ENCODE measurements around the gene MAP3K5. TPM values are rescaled to one million over a fixed set of nuclear protein-coding genes. Genes with fewer than 3 reads are reported as not detected.

MAP3K5 gene
- total RNA-seq, 1 experiment from 2014 or later = 8.1 TPM

GRCh38 chr6:136655239-136656014 lies 136.8 kb downstream of the MAP3K5 start:
- TF ChIP-seq TCF7L2 (IDR thresholded peaks at IDR 0.05; ENCODE audit: low read depth, low read length) (no peak), SIN3A (IDR thresholded peaks at IDR 0.05; ENCODE audit: borderline replicate concordance, insufficient read depth, low read depth, low read length) (no peak), POLR2AphosphoS5 (IDR thresholded peaks at IDR 0.05; ENCODE audit: low read depth, low read length) (no peak), CTCF (IDR thresholded peaks at IDR 0.05) (no peak), REST (IDR thresholded peaks at IDR 0.05; ENCODE audit: insufficient read depth in 1 of 2, low read depth in 2 of 2, low read length in 1 of 2) (no peak)
- ATAC-seq = no peak
- Histone ChIP-seq H3K36me3 (ENCODE audit: control insufficient read depth, insufficient read depth, low read length) (no peaks in the 10 kb centered on the region), H3K27ac (ENCODE audit: low read length) (no peak overlapping the region), H3K9me3 (ENCODE audit: control insufficient read depth, insufficient read depth, low read depth, low read length) (no peaks in the 10 kb centered on the region), H3K27me3 (ENCODE audit: control insufficient read depth, insufficient read depth, low read length) (no peaks in the 10 kb centered on the region), H3K4me3 (ENCODE audit: low read depth in 2 of 2, low read length in 2 of 2) (no peak overlapping the region), H3K4me1 (ENCODE audit: control insufficient read depth, insufficient read depth, low read length) (no peaks in the 10 kb centered on the region)
- ChIA-PET POLR2A (interaction anchor here (0.6 kb wide), 1 partner anchor 386 kb away, joined by 3 read pairs; no protein-coding TSS in a partner anchor), CTCF (interaction anchor here (0.8 kb wide), 1 partner anchor 317 kb away, joined by 4 read pairs; no protein-coding TSS in a partner anchor)
- no TSS peak for BruUV-seq (replicated peaks)
- no peak for DNase-seq (ENCODE audit: low read depth, low spot score)
- intact Hi-C loops (cut with micrococcal nuclease; ENCODE audit: unreplicated experiment) = no loop called here
- in situ Hi-C loops (cut with HindIII; ENCODE audit: low pct_unique_long_range_greater_than_20kb, low sequenced_read_pairs) = no loop called here

GRCh38 chr6:136654086-136654485 lies 138.2 kb downstream of the MAP3K5 start:
- CTCF ChIA-PET = no interaction called here
- H3K27me3 ChIP-seq (ENCODE audit: control insufficient read depth, insufficient read depth, low read length) = no peaks in the 10 kb centered on the region
- no peak overlapping the region for H3K27ac ChIP-seq (ENCODE audit: low read length)
- no peaks in the 10 kb centered on the region for H3K9me3 ChIP-seq (ENCODE audit: control insufficient read depth, insufficient read depth, low read depth, low read length)
- BruUV-seq (replicated peaks) = no TSS peak
- no peak for TF ChIP-seq CTCF (IDR thresholded peaks at IDR 0.05)
- TF ChIP-seq SIN3A (IDR thresholded peaks at IDR 0.05; ENCODE audit: borderline replicate concordance, insufficient read depth, low read depth, low read length) = no peak
- no peak for TF ChIP-seq POLR2AphosphoS5 (IDR thresholded peaks at IDR 0.05; ENCODE audit: low read depth, low read length)
- no peak for TF ChIP-seq REST (IDR thresholded peaks at IDR 0.05; ENCODE audit: insufficient read depth in 1 of 2, low read depth in 2 of 2, low read length in 1 of 2)
- no peak for TF ChIP-seq TCF7L2 (IDR thresholded peaks at IDR 0.05; ENCODE audit: low read depth, low read length)
- H3K36me3 ChIP-seq (ENCODE audit: control insufficient read depth, insufficient read depth, low read length) = no peaks in the 10 kb centered on the region
- POLR2A ChIA-PET = no interaction called here
- no peak for DNase-seq (ENCODE audit: low read depth, low spot score)
- intact Hi-C loops (cut with micrococcal nuclease; ENCODE audit: unreplicated experiment) = no loop called here
- no peaks in the 10 kb centered on the region for H3K4me1 ChIP-seq (ENCODE audit: control insufficient read depth, insufficient read depth, low read length)
- in situ Hi-C loops (cut with HindIII; ENCODE audit: low pct_unique_long_range_greater_than_20kb, low sequenced_read_pairs) = no loop called here
- H3K4me3 ChIP-seq (ENCODE audit: low read depth in 2 of 2, low read length in 2 of 2) = no peak overlapping the region
- no peak for ATAC-seq

Measured in Panc1 (cell line).